Glutamatergic neuron (in vitro differentiated cells): Measurements from ENCODE around the gene CDA. TPM values are rescaled to one million over a fixed set of nuclear protein-coding genes. Genes with fewer than 3 reads are reported as not detected.

ENCODE experiments used
- DNase-seq: peaks from one replicate; pipeline ENCODE4 v3.0.0; 2022
- H3K27ac Mint-ChIP-seq: one replicate; pipeline ENCODE4 v1.8.0; 2020; ENCODE audit warnings: mild to moderate bottlenecking, mixed read lengths, inconsistent platforms; ENCODE audit not compliant: unreplicated experiment
- H3K27me3 Mint-ChIP-seq: one replicate; pipeline ENCODE4 v1.8.0; 2020; ENCODE audit warnings: mild to moderate bottlenecking, moderate library complexity, mixed read lengths, inconsistent platforms; ENCODE audit not compliant: unreplicated experiment
- H3K36me3 Mint-ChIP-seq: one replicate; pipeline ENCODE4 v1.8.0; 2020; ENCODE audit warnings: mild to moderate bottlenecking, mixed read lengths, inconsistent platforms; ENCODE audit not compliant: unreplicated experiment
- H3K4me1 Mint-ChIP-seq: one replicate; pipeline ENCODE4 v1.8.0; 2020; ENCODE audit warnings: mild to moderate bottlenecking, low read depth, mixed read lengths, inconsistent platforms; ENCODE audit not compliant: unreplicated experiment
- H3K4me3 Mint-ChIP-seq: one replicate; pipeline ENCODE4 v1.8.0; 2020; ENCODE audit warnings: mild to moderate bottlenecking, mixed read lengths, inconsistent platforms; ENCODE audit not compliant: unreplicated experiment
- H3K9me3 Mint-ChIP-seq: one replicate; pipeline ENCODE4 v1.8.0; 2020; ENCODE audit warnings: mild to moderate bottlenecking, moderate library complexity, mixed read lengths, inconsistent platforms; ENCODE audit not compliant: unreplicated experiment
- CTCF ChIP-seq: fragments of 200-600 bp; sonication (generic); IDR thresholded peaks from one replicate; pipeline ENCODE4 v1.5.0; 2021; ENCODE audit not compliant: partially characterized antibody, unreplicated experiment
- total RNA-seq: library from RNA; stranded (reverse); fragmentation: NEBNext Ultra II Directional; extraction: Animal tissue kit (Norgen Biotek cat#: 25700); gene quantifications from one replicate; pipeline ENCODE4 v1.2.1, GENCODE V29; 2021; ENCODE audit not compliant: unreplicated experiment

CDA gene
- total RNA-seq, 1 donor from 2014 or later: not detected

- no peak for TF ChIP-seq CTCF
- H3K27ac Mint-ChIP-seq: no peak overlapping the region
- no peaks in the 10 kb centered on the region for H3K4me1 Mint-ChIP-seq
- no peaks in the 10 kb centered on the region for H3K36me3 Mint-ChIP-seq
- H3K4me3 Mint-ChIP-seq: no peak overlapping the region
- H3K27me3 Mint-ChIP-seq: peaks cover 2% of the 10 kb centered on the region
- no peak for DNase-seq
- H3K9me3 Mint-ChIP-seq: peaks cover 1% of the 10 kb centered on the region
Measured at GRCh38 chr1:20609541-20609940, 20.6 kb downstream of the CDA start.

GRCh38 chr1:20610970-20611369, 22.1 kb downstream of the CDA start:
- Mint-ChIP-seq H3K27me3 (peaks cover 3% of the 10 kb centered on the region), H3K4me1 (no peaks in the 10 kb centered on the region), H3K4me3 (no peak overlapping the region), H3K27ac (no peak overlapping the region), H3K36me3 (no peaks in the 10 kb centered on the region), H3K9me3 (peaks cover 1% of the 10 kb centered on the region)
- DNase-seq: no peak
- TF ChIP-seq CTCF: no peak

- Mint-ChIP-seq H3K4me3 (no peak overlapping the region), H3K4me1 (no peaks in the 10 kb centered on the region), H3K9me3 (peaks cover 1% of the 10 kb centered on the region), H3K27me3 (peaks cover 7% of the 10 kb centered on the region), H3K27ac (no peak overlapping the region), H3K36me3 (no peaks in the 10 kb centered on the region)
- TF ChIP-seq CTCF: no peak
- DNase-seq: no peak
Measured at GRCh38 chr1:20611652-20612051, 22.8 kb downstream of the CDA start.

- Mint-ChIP-seq H3K36me3 (no peaks in the 10 kb centered on the region), H3K9me3 (peaks cover 1% of the 10 kb centered on the region), H3K27ac (no peak overlapping the region), H3K27me3 (peaks cover 7% of the 10 kb centered on the region), H3K4me1 (no peaks in the 10 kb centered on the region), H3K4me3 (no peak overlapping the region)
- no peak for DNase-seq
- TF ChIP-seq CTCF: no peak
Measured at GRCh38 chr1:20612221-20612746, 23.4 kb downstream of the CDA start.

- Mint-ChIP-seq H3K4me1 (no peaks in the 10 kb centered on the region), H3K36me3 (no peaks in the 10 kb centered on the region), H3K27me3 (peaks cover 7% of the 10 kb centered on the region), H3K27ac (no peak overlapping the region), H3K4me3 (no peak overlapping the region), H3K9me3 (peaks cover 1% of the 10 kb centered on the region)
- TF ChIP-seq CTCF: no peak
- DNase-seq: no peak
Measured at GRCh38 chr1:20614131-20614579, 25.3 kb downstream of the CDA start.
